Body of pancreas (tissue), 4 donors: Measurements from ENCODE around the gene PBX2. TPM values are rescaled to one million over a fixed set of nuclear protein-coding genes. Genes with fewer than 3 reads are reported as not detected.

ENCODE experiments used
- ATAC-seq: fragments of 150-250 bp; one replicate; pipeline ENCODE4 v1.9.1; 2016
- DNase-seq, 4 donors: peaks; one replicate each; pipeline ENCODE4 v3.0.0-alpha.2; 2019
- H3K27ac ChIP-seq, 4 donors: fragments of 200-600 bp; sonication (generic); 1 replicate in 3 of 4; 2 replicates in 1 of 4; pipeline versions ENCODE4 v1.5.1 to v1.6.1; 2016 to 2019; ENCODE audit warnings: mild to moderate bottlenecking in 1 of 4, mixed read lengths in 1 of 4, moderate library complexity in 1 of 4
- H3K27me3 ChIP-seq, 2 donors: fragments of 200-600 bp; sonication (generic); one replicate each; pipeline ENCODE4 v1.6.0; 2016; ENCODE audit warnings: mild to moderate bottlenecking in 1 of 2
- H3K36me3 ChIP-seq, 2 donors: fragments of 200-600 bp; sonication (generic); replicated peaks in 1 of 2; 2 replicates each; pipeline ENCODE4 v1.5.1; 2016; ENCODE audit warnings: low read depth in 2 of 2; ENCODE audit not compliant: insufficient read depth in 1 of 2
- H3K4me1 ChIP-seq: fragments of 200-600 bp; sonication (generic); one replicate; pipeline ENCODE4 v1.6.0; 2016
- H3K4me3 ChIP-seq, 2 donors: fragments of 200-600 bp; sonication (generic); 1 replicate in 1 of 2; 2 replicates in 1 of 2; pipeline ENCODE4 v1.5.1; 2016 to 2019
- H3K9me3 ChIP-seq, 3 donors: fragments of 200-600 bp; sonication (generic); 1 replicate in 2 of 3; 2 replicates in 1 of 3; pipeline ENCODE4 v1.5.1; 2016
- POLR2A ChIP-seq, 3 donors: fragments of 450-650 bp; IDR thresholded peaks; one replicate each; pipeline ENCODE4 v1.6.1; 2016; ENCODE audit warnings: antibody characterized with exemption in 3 of 3, mild to moderate bottlenecking in 2 of 3
- WGBS, 2 donors: methylation state at CpG; one replicate each; pipeline ENCODE4 v1.1.5; 2017; 5-methylcytosine and 5-hydroxymethylcytosine counted together
- intact Hi-C: fragments of 100-400 bp; cut with DNase I; formaldehyde crosslinking; loops from one replicate; pipeline ENCODE4 v1.15.1; 2023
- total RNA-seq, 2 donors: library from RNA; depleted of rRNA; stranded (reverse); fragments of >200 nt; gene quantifications; one replicate each; pipeline ENCODE4 v1.1.0, GENCODE V29; 2016
- TF ChIP-seq, protein P1 (sequence below), 7 experiments: fragments of 450-650 bp in 4 of 7; fragments of 200-600 bp in 3 of 7; sonication (generic) in 3 of 7; IDR thresholded peaks; one replicate each; pipeline ENCODE4 v1.5.1; 2016 to 2019; ENCODE audit warnings: antibody characterized with exemption in 7 of 7

PBX2 gene
- total RNA-seq, 2 donors from 2014 or later = 28.8 to 31.3 TPM

DNA sequence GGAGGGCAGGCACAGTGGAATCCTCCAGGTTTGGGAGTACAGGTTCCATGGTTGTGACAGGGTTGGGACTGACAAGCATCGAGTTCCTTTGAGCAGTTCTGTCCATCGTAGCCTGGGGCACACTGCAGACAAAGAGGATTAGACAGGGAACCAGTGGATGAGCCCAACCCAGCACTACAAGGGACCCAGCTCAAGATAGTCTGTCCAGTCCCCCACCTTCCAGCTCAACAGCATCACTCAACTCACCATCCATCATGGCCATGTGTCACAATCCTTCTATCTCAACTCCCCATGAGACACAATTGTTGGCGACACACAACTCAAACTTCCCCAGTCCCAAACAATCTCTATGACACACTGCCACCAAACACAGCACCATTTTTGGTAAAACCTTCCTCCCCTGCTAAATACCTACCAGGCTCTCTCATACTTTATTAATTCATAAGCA is 14.3 kb upstream of the PBX2 start:
- H3K4me3 ChIP-seq = no peak overlapping the region
- no peaks in the 10 kb centered on the region for H3K36me3 ChIP-seq
- H3K27me3 ChIP-seq = no peaks in the 10 kb centered on the region
- TF ChIP-seq, protein P1, sequence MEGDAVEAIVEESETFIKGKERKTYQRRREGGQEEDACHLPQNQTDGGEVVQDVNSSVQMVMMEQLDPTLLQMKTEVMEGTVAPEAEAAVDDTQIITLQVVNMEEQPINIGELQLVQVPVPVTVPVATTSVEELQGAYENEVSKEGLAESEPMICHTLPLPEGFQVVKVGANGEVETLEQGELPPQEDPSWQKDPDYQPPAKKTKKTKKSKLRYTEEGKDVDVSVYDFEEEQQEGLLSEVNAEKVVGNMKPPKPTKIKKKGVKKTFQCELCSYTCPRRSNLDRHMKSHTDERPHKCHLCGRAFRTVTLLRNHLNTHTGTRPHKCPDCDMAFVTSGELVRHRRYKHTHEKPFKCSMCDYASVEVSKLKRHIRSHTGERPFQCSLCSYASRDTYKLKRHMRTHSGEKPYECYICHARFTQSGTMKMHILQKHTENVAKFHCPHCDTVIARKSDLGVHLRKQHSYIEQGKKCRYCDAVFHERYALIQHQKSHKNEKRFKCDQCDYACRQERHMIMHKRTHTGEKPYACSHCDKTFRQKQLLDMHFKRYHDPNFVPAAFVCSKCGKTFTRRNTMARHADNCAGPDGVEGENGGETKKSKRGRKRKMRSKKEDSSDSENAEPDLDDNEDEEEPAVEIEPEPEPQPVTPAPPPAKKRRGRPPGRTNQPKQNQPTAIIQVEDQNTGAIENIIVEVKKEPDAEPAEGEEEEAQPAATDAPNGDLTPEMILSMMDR (IDR thresholded peaks at IDR 0.05) = no peak
- no peak for TF ChIP-seq POLR2A (IDR thresholded peaks at IDR 0.05)
- H3K4me1 ChIP-seq = no peaks in the 10 kb centered on the region
- 64 to 87% methylated on average over 3 of the region's 3 CpGs for WGBS, 2 donors
- ATAC-seq (peak; percentile 35), DNase-seq (no peak)
- no peak overlapping the region for H3K27ac ChIP-seq
- H3K9me3 ChIP-seq = no peaks in the 10 kb centered on the region
- intact Hi-C loops = no loop called here

DNA sequence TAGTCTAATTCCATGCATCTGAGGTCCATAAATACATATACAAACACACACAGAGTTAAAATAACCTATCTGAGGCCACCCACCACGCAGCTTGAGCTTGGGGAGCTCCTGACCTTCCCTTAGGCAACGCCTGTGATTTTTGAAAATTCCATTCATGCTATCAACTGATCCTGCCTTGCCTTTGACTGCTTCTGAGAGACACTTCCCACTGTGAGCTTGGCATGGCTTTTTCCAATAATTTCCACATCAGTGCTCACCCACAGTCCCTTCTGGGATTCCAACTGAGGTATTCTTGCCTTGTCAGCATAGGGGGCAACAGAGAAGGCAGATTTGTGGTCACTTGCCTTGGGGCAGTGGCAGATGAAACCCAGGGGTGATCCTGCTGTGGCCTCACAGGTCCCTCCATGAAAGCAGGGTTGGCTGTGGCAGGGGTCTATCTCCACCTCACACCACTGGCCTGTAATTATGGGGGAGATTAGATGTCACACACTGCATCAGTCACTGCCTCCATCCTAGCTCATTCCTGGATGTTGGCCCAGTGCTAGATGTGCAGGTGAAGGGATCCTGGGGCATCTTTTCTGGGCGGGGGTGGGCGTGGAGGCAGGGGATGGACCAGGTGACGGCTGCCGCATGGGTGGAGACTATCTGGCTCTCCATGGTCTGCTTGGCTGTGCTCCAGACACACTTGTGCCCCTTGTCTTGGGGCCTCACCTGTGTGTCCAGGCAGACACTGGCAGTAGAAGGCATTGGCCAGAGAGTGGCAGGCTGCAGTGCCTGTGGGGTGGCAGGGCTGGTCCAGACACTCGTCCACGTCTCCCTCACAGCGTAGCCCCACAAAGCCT is 13.6 kb upstream of the PBX2 start:
- TF ChIP-seq, protein P1 (IDR thresholded peaks at IDR 0.05) = no peak
- no peak for TF ChIP-seq POLR2A (IDR thresholded peaks at IDR 0.05)
- 53 to 62% methylated on average over 5 to 9 of the region's 9 CpGs for WGBS, 2 donors
- intact Hi-C loops = no loop called here
- no peaks in the 10 kb centered on the region for H3K9me3 ChIP-seq
- H3K4me1 ChIP-seq = no peaks in the 10 kb centered on the region
- H3K27me3 ChIP-seq = no peaks in the 10 kb centered on the region
- peak; percentile 21 for ATAC-seq
- DNase-seq = no peak
- no peak overlapping the region for H3K27ac ChIP-seq
- no peaks in the 10 kb centered on the region for H3K36me3 ChIP-seq
- H3K4me3 ChIP-seq = no peak overlapping the region

DNA sequence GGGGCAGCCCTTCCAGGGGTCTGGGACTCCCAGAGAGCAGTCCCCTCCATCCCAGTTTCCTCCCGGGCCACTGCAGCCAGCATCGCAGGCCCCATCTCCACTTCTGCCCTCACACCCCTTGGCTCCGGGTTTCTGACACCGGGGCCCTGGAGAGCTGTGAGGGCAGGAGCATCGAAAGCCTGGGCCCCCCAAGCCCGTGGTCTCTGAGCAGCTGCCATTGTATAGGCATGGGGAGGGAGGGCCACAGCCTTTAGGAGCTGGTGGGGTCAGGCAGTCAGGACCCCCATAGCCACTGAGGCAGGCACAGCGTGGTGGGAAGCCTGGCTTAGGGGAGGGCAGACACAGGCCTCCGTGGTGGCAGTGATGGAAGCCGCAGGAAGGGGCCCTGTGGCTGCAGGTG is 12.2 kb upstream of the PBX2 start:
- intact Hi-C loops = no loop called here
- ATAC-seq = no peak
- no peaks in the 10 kb centered on the region for H3K27me3 ChIP-seq
- no peak overlapping the region for H3K4me3 ChIP-seq
- no peak overlapping the region for H3K27ac ChIP-seq
- peaks cover 3% of the 10 kb centered on the region for H3K4me1 ChIP-seq
- WGBS, 2 donors = 75 to 100% methylated on average over 1 to 9 of the region's 9 CpGs
- H3K36me3 ChIP-seq = no peaks in the 10 kb centered on the region
- no peak for DNase-seq
- TF ChIP-seq, protein P1 (IDR thresholded peaks at IDR 0.05) = no peak
- TF ChIP-seq POLR2A (IDR thresholded peaks at IDR 0.05) = no peak
- H3K9me3 ChIP-seq = no peaks in the 10 kb centered on the region

DNA sequence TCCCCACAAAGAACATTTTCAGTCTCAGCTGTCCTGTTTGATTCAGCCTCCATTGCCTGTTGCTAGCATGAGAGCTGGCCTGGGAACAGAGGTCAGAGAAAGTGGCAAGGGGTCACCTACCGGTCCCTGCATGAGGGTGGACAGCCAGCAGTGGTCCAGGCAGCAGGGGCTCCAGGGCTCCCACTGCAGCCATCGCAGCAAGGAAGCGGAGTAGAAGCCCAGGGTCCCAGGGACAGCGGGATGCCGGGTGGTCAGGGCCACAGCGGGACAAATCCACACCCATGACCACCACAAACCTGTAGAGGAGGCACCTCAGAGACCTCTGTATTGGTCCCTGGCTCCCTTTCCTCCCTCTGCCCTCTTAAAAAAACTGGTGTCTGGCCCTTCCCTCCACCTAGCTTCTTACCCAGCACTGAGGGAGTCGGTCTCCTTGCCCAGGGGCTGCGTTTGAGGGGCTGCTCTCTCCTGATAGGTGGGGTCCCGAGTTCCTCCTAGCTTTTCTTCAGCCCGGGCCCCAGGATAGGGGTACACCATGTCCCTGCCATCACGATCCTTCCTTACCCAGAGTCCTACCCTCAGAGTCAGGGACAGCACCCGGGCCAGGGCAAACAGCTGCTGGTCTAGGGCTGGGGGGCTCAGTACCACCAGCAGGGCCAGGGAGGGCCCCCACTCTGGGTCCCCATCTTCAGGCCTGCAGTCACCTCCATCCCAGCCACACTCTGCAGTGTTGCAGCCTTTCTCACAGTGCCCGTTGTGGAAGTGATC is 10.9 kb upstream of the PBX2 start:
- WGBS, 2 donors = 62 to 70% methylated on average over 12 to 13 of the region's 13 CpGs
- no peak for TF ChIP-seq POLR2A (IDR thresholded peaks at IDR 0.05)
- TF ChIP-seq, protein P1 (IDR thresholded peaks at IDR 0.05) = no peak

More for the DNA sequence above, 10.9 kb upstream of the PBX2 start:
- Histone ChIP-seq H3K9me3 (no peaks in the 10 kb centered on the region), H3K27ac (no peak overlapping the region), H3K4me3 (no peak overlapping the region), H3K27me3 (no peaks in the 10 kb centered on the region), H3K4me1 (peaks cover 11% of the 10 kb centered on the region), H3K36me3 (no peaks in the 10 kb centered on the region)
- intact Hi-C loops = no loop called here
- no peak for ATAC-seq
- no peak for DNase-seq
